GM18511 (cell line): ENCODE measurements around the gene DDIT3.
"Not testable (repeated sequence)": the region's sequence is repeated elsewhere in the genome, so short reads cannot be mapped to it uniquely, and the experiment has no call there.

Experiments used
- ATAC-seq: cut with Tn5 transposase; IDR thresholded peaks from one replicate; pipeline ENCODE4 v1.9.1; 2021; ENCODE audit warnings: mild to moderate bottlenecking, moderate library complexity; ENCODE audit not compliant: unreplicated experiment

The DDIT3 gene

GRCh38 chr12:57514246-57514645, 6.1 kb downstream of the DDIT3 start:
- ATAC-seq = not testable (repeated sequence)

GRCh38 chr12:57513677-57514076, 6.6 kb downstream of the DDIT3 start:
- not testable (repeated sequence) for ATAC-seq

DNA sequence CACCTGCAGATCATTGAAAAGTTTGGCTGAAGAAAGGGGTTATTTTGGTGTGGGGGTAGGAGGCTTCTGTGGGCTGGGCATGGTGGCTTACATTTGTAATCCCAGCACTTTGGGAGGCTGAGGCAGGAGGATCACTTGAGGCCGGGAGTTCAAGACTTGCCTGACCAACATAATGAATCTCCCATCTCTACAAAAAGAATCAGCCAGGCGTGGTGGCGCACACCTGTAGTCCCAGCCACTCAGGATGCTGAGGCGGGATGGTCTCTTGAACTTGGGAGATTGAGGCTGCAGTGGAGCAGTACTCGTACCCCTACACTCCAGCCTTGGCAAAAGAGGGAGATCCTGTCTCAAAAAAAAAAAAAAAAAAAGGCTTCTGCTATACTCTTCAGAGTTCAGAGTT, 7.0 kb downstream of the DDIT3 start:
- ATAC-seq = no peak

- no peak for ATAC-seq
Observed at GRCh38 chr12:57512665-57513064, 7.6 kb downstream of the DDIT3 start.

DNA sequence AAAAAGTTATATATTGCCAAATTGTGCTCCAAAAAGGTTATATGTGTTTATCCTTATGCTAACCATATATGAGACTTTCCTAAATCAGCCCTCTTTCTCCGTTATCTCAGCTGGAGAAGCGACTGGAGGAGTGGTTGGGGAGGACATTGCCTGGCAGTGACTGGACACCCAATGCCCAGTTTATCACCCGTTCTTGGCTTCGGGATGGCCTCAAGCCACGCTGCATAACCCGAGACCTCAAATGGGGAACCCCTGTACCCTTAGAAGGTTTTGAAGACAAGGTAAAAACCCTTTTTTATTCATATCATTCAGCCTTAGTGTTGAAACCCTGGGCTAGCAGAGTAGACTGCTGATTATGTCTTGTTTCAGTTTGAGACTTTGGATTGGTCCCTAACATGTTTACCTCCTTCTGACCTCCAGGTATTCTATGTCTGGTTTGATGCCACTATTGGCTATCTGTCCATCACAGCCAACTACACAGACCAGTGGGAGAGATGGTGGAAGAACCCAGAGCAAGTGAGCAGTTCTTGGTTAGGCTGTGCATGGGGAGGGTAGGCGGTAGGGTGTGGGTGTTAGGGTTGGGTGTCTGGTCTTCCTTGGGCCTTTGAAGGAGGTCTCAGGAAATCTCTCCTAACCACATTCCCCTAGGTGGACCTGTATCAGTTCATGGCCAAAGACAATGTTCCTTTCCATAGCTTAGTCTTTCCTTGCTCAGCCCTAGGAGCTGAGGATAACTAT, 8.6 kb downstream of the DDIT3 start:
- no peak for ATAC-seq

- no peak for ATAC-seq
Observed at GRCh38 chr12:57511161-57511560, 9.2 kb downstream of the DDIT3 start.

- ATAC-seq = not testable (repeated sequence)
Observed at GRCh38 chr12:57507796-57508195, 12.5 kb downstream of the DDIT3 start.

DNA sequence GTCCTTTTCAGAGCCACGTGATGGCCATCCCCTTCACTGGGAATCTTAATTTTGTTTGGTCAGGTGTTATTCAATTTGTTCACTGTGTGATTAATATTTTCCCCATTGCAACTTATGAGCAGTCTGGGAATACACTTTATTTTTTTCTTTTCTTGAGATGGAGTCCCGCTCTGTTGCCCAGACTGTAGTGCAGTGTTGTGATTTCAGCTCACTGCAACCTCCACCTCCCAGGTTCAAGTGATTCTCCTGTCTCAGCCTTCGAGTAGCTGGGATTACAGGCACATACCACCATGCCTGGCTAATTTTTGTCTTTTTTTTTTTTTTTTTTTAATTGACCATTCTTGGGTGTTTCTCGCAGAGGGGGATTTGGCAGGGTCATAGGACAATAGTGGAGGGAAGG, 13.8 kb downstream of the DDIT3 start:
- ATAC-seq = not testable (repeated sequence)

GRCh38 chr12:57502311-57502969, 17.9 kb downstream of the DDIT3 start:
- not testable (repeated sequence) for ATAC-seq

DNA sequence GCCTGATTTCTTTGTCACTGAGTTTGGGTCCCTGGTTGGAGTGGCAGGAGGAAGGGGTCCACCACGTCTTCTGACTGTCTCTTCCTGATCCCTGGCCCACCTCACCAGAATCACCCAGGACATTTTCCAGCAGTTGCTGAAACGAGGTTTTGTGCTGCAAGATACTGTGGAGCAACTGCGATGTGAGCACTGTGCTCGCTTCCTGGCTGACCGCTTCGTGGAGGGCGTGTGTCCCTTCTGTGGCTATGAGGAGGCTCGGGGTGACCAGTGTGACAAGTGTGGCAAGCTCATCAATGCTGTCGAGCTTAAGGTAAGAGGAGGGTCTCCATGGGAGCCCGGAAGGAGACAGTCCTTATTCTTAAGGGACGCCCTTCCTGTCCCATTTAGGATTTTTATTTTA, 20.1 kb downstream of the DDIT3 start:
- no peak for ATAC-seq

- no peak for ATAC-seq
Observed at GRCh38 chr12:57498571-57498970, 21.7 kb downstream of the DDIT3 start.

DNA sequence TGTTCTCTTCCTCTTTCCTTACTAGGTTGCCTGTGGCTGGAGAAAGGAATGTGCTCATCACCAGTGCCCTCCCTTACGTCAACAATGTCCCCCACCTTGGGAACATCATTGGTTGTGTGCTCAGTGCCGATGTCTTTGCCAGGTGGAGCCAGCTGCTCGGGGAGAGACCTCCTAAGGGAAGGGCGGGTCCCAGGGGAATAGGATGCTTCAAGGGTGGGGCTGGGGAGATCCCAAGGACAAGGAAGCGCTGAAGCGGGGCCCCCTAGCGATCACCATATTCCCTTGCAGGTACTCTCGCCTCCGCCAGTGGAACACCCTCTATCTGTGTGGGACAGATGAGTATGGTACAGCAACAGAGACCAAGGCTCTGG, 22.2 kb downstream of the DDIT3 start:
- no peak for ATAC-seq

DNA sequence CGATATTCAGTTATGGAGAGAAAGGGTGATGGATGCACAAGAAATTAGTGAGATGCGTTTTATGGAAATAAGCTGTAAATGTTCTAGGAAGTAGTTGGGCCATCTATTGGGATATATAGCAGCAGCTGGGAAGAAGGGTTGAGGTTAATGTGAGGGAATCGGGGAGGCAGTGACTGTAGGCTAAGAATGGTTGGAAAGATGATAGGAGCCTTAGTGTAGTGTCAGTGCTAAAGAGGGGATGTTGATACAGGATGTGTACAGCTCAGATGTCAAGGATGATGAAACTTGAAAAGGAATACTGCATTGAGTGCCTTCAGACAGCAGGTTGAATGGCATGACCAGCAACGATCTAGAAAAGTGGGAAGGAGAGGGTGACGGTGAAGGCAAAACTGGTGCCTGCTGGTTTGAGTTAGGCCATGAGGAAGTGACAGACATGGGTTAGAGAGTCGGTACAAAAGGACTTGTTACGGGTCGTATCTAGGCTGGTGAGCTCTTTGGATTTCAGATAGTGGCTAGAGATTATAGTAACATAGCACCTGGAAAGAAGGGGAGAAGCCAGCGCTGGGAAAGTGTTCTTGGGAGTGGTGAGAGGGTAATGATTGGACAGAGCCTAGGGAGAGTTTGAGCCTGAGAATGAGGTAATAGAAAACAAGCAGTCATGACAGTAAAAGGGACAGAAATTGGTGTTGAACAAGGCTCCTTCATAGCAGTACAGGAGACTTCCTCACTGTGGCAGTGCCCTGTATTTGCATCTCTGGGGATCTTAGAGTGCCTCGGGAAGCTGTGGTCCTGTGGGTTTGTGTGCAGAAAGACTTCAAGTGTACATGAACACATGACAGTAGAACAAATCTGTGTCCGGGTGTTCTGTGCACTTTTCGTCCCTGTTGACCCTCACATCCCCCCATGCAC, 22.8 kb downstream of the DDIT3 start:
- no peak for ATAC-seq

- no peak for ATAC-seq
Observed at GRCh38 chr12:57496822-57497221, 23.5 kb downstream of the DDIT3 start.

DNA sequence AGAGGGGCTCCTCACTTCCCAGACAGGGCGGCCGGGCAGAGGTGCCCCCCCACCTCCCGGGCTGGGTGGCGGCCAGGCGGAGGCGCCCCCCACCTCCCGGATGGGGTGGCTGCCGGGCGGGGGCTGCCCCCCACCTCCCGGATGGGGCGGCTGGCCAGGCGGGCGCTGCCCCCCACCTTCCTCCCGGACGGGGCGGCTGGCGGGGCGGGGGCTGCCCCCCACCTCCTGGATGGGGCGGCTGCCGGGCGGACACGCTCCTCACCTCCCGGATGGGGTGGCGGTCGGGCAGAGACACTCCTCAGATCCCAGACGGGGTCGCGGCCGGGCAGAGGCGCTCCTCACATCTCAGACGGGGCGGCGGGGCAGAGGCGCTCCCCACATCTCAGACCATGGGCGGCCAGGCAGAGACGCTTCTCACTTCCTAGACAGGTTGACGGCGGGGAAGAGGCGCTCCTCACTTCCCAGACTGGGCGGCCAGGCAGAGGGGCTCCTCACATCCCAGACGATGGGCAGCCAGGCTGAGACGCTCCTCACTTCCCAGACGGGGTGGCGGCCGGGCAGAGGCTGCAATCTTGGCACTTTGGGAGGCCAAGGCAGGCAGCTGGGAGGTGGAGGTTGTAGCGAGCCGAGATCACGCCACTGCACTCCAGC, 25.1 kb downstream of the DDIT3 start:
- not testable (repeated sequence) for ATAC-seq

DNA sequence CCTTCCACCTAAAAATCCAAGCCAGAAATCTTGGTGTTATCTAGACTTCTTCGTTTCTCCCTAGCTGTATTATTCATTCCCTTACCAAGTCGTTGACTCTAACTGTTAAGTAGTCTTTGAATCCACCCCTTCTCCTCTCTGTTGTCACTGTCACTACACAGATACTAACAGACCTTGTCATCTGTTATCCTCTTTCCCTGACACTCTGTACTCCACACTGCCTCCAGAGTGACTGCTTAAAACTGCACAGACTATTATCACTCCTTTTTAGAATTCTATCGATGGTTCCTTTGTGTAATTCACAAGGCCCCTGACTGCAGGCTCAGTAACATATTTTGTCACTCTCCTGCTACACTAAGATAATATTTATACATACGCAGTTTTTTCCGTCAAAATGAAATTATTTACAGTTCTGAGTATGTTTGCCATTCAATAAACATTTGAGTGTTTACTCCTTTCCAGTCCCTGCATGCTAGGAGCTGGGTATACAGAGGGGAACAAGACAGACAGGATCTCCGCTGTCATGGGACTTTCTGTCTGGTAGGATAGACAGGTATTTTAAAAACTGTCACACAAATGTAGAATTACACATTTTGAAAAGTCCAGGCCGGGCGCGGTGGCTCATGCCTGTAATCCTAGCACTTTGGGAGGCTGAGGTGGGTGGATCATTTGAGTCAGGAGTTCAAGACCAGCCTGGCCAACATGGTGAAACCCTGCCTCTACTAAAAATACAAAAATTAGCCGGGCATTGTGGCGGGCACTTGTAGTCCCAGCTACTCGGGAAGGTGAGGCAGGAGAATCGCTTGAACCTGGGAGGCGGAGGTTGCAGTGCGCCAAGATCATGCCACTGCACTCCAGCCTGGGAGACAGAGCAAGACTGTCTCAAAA, 28.7 kb downstream of the DDIT3 start:
- ATAC-seq = no peak

DNA sequence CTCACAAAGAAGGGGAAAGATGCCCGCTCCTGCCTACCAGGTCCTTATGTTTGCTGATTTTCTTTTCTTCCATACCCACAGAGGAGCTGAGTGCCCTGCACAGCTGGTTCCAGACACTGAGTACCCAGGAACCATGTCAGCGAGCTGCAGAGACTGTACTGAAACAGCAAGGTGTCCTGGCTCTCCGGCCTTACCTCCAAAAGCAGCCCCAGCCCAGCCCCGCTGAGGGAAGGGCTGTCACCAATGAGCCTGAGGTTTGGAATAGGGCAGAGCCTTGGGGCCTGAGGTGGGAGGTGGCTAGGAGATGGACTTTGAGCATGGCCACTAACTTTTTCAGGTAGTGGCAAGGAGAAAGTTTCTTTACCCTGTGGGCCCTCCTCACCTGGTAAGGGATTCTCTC, 30.2 kb downstream of the DDIT3 start:
- no peak for ATAC-seq

- no peak for ATAC-seq
Observed at GRCh38 chr12:57489157-57489641, 31.1 kb downstream of the DDIT3 start.

GRCh38 chr12:57488402-57489156, 31.7 kb downstream of the DDIT3 start:
- no peak for ATAC-seq
